Left hindlimb (tissue), 1 donor: ENCODE results near the gene KCNH3.

ENCODE experiments used
- DNase-seq: peaks from one replicate; pipeline ENCODE4 v3.0.0-alpha.2; 2018

The KCNH3 gene

GRCh38 chr12:49564686-49565405 lies 26.0 kb downstream of the KCNH3 start:
- no peak for DNase-seq

GRCh38 chr12:49565406-49566265 lies 26.8 kb downstream of the KCNH3 start:
- DNase-seq: no peak

- no peak for DNase-seq
Measured at GRCh38 chr12:49566361-49566760, 27.5 kb downstream of the KCNH3 start.

DNA sequence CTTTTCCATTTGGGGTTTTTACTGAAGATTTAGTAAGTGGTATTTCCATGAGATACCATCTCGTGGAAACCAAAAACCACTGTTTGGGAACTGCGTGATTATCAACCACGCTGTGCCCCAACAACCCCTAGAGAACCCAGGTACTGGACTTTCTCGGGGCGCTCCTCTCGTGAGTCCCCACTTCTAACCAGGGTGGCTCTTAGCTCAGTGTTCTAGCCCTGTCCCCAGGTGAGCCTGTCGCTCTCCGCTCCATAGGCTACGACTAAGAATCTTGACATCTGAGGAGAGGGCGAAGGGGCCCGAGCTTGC lies 28.4 kb downstream of the KCNH3 start:
- DNase-seq: no peak

DNA sequence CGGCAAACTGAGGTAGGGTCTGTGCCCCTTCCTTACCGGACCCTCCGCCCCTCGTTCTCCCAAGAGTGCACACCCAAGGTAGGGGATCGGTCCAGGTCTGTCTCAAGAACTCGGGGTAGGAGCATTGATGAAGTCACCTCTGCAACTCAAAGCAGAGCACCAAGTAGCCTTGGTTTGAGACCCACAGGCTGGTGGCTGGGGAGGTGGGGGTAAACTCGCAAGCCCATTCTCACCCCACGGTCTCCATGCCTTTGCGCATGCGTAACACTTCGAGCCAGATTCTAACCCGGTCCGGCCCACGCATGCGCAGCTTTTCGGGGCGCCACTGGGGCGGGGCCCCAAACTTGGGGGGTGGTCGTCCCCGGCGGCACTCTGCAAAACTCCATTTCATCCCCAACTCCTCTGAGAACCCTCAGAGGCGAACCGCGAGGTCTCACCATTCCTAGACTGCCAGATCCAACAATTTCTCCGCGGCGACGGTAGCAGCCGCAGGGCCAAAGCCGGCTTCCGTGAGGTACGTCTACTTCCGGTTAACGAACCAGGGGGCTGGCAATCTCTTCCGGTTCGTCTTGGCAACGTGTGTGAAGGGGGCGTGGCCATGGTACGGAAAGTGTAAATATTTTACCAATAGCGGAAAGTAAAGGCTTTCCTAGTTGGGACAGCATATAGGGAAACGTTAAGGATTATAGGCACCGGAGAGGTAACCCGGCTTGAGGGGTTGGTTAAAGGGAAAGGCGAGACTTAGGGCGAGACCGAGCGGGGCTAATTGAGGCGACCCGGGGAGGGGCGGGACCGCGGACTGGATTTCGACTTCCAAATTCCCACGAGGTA lies 29.0 kb downstream of the KCNH3 start, which contains the start of gene MCRS1:
TSS of gene MCRS1 (minus strand) at position 532 of the 831 bp plus-strand sequence. CDS start 1,411 bp downstream, outside the sequence.
- peak; percentile 92 for DNase-seq

DNA sequence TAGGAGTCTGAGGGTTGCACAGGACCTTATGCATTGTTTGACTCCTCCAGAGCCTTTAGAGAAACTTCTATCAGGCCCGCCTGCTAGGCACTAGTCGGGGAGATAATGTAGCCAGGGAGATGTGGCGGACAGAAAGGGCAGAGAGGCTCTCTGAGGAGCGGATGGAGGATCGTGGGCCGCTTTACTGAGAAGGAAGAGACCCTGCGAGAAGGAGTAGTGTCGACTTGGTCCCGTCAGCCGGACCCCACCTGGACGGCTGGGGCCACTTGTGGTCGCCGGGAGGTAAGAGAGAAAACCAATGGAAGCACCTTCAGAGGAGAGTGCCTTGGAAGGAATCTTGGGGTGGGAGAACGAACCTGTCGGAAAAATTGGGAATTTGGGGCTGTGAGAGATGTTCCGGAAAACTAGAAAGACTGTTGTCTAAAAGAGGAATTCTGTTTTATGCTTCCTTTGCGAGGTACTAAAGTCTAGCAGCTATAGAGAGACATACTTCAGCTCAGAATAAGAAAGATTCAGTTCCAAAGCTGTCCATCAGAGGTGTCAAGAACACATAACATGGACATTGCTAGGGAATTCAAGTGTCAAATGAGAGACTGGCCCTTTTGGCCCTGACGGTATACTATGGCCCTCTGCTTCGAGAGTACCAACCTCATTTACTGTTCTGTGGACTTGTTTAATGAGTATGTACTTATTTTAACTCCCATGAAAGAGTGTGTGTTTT lies 29.8 kb downstream of the KCNH3 start:
- DNase-seq: no peak

- DNase-seq: no peak
Measured at GRCh38 chr12:49577589-49578315, 38.9 kb downstream of the KCNH3 start.

DNA sequence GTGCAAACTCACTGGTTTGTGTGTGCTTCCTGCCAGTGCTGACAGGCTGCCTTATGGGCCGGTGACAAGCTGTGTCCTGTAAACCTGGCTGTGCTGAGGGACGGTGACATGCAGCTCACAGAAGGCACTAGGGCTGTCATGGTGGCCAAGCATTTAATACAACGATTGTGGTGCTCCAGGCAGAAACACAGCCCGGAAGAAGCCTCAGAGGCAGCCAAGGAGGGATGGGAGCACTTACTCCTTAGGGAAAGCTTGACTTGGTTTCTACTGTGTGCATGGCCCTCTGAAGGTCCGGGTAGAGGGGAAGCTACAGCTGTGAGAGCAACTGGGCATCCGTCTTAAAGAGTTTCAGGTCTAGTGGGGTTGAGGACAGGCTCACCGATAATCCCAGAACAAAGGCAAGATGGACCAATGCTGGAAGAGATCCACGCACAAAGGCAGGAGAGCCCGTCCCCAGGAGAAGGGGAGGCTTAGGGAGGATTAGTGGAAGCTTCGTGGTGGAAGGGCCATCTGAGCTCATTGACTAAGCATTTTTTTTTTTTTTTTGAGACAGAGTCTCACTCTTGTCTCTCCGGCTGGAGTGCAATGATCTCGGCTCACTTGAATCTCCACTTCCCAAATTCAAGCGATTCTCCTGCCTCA lies 39.8 kb downstream of the KCNH3 start:
- DNase-seq: no peak

DNA sequence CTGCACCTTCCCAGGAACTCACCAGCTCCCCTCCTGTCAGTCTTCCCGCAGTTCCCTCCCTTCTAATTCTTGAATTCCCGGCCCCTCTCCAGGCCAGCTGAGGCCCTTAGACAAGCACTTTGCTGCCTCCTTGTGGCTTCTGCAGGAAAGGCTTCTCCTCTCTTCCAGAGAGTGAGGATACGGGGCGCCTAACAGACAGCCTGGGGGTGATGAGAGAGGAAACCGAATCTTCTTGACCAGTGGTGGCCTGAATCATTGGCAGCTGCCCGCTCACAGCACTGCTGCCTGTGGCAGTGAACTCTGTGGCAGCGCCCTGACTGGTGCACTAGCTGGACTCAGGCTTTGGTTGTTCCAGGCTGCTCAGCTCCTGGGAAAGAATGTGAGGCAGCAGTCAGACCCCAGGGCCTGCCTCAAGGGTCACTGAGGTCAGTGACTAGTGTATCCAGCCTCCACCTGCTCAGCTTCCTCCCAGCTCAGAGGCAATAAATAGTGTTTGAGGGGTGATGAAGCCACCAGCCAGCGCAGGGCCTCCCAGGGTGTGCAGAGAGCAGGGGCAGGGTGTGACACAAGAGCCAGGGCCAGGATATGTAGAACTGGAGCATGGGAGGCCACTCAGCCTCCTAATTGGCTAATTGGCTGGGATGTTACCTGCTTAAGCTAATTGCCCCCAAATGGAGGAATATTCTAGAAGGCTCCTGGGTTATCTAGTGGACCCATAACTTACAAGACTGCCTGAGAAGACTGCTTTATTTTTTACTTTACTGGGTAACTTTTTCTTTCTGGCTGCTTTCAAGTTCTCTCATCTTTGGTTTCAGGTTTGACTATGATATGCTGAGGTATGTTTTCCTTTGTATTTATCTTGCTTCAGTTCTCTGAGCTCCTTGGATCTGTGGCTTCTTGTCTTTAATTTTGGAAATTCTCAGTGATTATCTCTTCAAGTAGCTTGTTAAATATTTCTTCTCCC lies 42.0 kb downstream of the KCNH3 start:
- peak; percentile 75 for DNase-seq

DNA sequence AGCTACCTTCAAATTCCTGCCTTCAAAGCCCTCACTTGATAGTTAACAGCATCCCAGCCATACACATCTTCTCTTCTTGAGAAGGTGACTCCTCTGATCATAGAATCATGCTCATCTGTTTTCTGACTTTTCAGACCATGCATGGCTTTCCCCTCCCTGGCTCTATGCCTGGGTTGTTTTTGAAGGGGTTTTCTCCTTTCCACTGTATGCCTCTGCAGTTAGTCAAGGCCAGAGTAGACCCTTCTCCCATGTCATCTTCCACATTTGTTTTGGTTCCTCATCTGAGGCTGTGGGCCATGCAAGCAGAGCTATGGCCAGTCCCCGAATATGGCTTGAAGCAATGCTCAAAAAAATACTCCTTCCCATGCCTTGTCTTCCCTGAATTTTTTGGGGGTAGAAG lies 43.4 kb downstream of the KCNH3 start:
- no peak for DNase-seq

- no peak for DNase-seq
Measured at GRCh38 chr12:49582850-49583249, 44.0 kb downstream of the KCNH3 start.

GRCh38 chr12:49583366-49584094 lies 44.7 kb downstream of the KCNH3 start:
- DNase-seq: no peak

GRCh38 chr12:49584591-49584990 lies 45.8 kb downstream of the KCNH3 start:
- no peak for DNase-seq

DNA sequence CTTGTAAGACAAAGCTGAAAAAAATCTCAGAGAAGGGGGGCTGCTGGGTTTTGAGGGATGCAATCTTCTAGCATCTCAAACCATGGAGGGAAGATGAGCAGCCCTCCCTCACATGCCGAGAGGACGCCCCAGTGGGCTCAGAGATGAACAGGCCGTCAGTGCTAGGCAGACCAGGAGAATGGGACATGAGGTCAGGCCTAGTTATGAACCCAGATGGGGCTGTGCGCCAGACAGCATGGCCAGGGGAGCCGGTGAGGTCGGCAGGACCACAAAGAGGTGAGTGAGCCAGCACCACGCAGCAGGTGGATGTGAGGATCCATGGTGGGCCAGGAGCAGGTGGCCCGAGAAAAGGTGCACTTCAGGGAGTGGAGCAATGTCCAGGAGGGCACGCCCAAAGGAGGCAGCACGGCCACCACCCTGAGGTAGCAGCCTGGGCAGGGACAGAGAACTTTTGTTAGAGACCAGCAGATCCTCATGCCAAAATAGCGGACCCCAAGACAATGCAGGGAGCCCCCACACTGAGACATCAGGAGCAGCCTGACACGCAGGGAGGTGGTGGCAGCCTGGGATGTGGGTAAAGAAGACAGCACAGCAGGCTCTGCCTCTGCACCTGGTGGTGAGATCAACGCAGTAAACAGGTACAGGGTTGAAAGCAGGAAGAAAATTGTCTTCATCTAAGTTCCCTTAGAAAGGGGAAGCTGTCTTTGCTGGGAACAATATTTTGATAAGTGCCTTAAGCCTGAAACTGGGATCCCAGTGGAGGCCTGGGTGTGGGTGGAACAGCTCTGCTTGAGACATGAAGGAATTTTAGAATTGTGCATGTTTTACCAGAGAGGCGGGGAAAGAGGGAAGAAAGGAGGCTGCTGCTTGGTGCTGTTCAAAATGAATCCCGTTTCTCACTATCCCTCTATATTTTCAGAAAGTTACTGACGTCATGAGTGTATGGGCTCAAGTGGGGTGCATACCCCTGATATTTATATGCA lies 46.9 kb downstream of the KCNH3 start:
- no peak for DNase-seq

DNA sequence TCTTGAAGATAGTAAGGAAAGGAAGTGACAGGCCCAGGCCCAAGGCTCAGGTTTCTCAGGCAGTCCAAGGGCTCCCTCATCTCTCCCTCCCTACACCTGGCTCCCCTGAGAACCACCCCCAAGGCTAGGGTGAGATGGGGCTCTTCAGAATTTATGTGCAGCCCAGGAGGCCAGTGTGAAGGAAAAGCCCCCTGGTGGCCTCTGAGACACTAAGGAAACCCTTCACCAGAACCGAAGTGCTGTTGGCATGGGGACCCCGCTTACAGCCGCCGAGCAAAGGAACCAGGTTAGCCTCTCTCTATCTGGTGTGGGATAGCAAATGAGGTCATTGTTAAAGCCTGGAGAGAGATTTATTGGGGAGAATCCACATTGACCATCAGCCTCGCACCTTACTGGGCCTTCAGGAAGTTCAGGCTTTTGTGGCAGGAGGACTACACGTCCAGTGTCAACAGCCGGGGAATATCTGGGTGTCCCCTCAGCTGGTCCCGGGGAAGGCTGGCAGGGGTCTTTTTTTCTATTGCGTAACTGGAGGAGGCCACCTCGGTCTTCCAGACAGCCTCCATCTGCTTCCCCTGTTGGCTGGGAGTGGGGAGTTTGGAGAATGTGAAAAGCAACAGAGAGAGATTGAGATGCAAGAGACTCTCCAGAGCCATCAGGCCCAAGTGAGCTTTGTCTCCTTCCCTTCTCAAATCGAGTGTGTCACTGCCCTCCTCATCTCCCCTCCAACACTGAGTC lies 48.5 kb downstream of the KCNH3 start:
- no peak for DNase-seq

DNA sequence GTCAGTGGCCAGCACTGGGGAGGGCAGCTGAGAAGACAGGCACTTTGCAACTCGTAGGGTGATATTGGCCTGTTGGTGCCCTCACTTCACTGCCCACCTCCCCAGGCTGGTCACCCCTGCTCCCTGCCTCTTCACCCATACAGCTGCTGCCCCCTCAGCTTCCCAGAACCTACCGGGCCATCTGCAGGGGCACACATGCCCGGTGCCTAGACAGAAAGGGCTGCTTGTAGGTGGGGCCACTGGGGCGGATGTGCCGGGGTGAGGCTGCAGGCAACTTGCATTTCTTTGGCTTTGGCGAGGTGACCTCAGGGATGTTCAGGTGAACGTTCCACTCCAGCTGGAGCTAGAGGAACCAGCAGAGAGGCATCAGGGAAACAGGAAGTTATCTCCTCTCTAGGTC lies 49.5 kb downstream of the KCNH3 start:
- no peak for DNase-seq

- no peak for DNase-seq
Measured at GRCh38 chr12:49588721-49589516, 50.1 kb downstream of the KCNH3 start.
